DMS153 treated with DMSO at 0.1 percent for 48 hours (cell line): ENCODE data around the gene C16orf86.
"Not testable (repeated sequence)": the region's sequence is repeated elsewhere in the genome, so short reads cannot be mapped to it uniquely, and the experiment has no call there.

Experiments
- DNase-seq: peaks from one replicate; lab custom pipeline; 2025; ENCODE audit not compliant: unreplicated experiment; lab: John Stamatoyannopoulos, UW

Gene C16orf86

DNA sequence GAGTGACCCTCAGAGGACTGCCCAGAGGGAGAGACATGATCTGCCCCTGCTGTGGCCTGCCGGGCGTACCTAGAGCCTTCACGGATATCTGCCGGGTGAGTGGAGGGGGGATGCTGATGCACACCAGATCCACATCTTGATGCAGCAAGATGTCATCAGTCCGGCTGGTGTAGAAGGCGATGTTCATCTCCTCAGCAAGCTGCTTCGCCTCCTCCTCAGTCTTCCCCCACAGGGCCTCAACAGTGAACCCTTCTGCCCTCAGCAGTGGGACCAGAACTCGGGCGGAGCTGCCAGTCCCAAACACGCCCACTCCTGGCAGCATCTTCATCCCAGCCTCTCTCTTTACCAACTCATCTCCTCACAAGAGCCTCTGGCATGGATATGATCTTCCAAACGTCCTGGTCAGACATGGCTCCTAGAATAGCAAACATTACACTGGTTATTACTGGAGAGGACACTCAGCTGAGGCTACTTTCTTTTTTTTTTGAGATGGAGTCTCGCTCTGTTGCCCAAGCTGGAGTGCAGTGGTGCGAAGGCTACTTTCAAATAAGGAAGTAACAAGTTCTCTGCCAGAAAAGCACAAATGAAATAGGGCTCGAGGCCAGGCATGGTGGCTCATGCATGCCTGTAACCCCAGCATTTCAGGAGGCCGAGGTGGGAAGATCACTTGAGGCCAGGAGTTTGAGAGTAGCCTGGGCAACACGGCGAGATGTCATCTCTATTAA, 18.9 kb downstream of the C16orf86 start:
- DNase-seq = no peak

DNA sequence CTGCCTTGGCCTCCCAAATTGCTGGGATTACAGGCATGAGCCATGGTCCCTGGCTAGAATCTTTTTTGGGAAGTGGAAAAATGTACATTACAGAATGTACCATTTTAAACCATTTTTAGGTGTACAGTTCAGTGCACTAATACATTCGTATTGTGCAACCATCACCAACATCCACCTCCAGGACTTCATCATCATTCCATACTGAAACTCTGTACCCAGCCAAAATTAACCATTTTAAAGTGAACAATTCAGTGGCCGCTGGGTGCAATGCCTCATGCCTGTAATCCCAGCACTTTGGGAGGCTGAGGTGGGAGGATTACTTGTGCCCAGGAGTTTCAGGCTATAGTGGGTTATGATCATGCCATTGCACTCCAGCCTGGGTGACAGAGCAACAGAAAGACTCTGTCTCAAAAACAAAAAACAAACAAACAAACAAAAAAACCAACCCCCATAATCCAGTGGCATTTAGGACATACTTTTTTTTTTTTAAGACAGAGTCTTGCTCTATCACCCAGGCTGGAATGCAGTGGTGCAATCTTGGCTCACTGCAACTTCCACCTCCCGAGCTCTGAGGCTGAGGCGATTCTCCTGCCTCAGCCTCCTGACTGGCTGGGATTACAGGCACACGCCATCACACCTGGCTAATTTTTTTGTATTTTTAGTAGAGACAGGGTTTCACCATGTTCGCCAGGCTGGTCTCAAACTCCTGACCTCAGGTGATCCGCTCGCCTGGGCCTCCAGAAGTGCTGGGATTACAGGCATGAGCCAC, 27.1 kb downstream of the C16orf86 start:
- not testable (repeated sequence) for DNase-seq

DNA sequence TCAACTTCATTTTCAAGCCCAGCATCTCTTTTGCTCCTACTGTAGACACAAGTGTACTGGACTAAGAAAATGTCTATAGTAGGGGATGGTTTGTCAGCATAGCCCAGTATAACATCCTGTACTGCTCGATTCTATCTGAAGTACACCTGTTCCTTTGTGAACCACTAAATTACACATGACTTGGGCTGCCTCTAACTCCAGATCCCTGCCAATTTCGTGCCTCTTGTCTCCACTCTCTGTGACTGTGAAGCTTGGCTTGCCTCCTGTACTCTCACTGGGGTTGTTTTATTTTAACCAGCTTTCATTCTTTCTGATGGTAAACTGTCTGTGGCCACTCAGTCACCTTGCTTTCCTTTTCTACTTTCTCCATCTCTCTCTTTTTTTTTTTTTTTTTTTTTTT, 28.0 kb downstream of the C16orf86 start:
- DNase-seq = no peak

DNA sequence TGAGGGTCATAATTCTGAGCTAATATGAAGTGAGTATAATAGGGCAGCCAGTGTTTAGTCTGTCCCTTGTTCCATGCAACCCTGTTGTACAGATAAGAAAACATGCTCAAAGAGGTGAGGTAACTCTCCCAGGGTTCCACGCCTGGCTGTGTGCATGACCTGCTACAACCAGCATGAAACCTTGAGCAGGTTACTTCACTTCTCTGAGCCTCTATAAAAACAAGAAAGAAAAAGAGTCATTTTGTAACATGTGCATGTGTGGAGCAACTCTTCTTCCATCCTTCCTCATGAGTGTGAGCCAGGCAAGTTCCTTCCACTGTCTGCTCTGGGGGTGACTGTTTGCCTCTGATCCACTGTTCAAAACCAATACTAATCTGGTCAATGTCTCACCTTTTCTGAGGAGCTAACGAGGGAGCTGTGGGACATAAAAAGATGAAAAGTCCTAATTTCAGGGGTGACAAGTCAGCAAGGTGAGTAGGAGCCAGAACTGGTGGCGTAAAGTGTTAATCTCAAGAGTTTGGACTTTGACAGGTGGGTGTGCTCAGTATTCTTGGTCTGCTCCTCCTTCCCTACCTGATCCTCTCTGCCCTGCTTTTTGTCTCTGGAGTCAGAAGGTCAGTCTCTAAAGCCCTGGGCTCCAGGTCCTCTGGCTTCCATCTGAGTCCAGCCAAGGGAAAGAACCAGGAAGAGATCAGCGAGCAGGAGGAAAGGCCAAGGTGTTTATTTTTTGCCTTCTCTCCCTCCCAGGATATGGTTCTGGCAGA, 31.0 kb downstream of the C16orf86 start:
- DNase-seq = no peak

GRCh38 chr16:67699265-67699664, 32.7 kb downstream of the C16orf86 start:
- no peak for DNase-seq

- no peak for DNase-seq
Observed at GRCh38 chr16:67701420-67701819, 34.8 kb downstream of the C16orf86 start.

DNA sequence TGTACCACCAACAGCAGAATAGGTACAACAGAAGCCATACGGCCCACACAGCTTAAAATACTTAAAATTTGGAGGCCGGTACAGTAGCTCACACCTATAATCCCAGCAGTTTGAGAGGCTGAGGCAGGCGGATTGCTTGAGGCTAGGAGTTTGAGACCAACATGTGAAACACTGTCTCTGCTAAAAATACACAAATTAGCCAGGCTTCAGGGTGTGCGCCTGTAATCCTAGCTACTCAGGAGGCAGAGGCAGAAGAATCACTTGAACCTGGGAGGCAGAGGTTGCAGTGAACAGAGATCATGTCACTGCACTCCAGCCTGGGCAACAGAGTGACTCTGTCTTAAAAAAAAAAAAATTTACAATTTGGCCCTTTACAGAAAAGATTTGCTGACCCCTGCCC, 35.5 kb downstream of the C16orf86 start:
- no peak for DNase-seq

DNA sequence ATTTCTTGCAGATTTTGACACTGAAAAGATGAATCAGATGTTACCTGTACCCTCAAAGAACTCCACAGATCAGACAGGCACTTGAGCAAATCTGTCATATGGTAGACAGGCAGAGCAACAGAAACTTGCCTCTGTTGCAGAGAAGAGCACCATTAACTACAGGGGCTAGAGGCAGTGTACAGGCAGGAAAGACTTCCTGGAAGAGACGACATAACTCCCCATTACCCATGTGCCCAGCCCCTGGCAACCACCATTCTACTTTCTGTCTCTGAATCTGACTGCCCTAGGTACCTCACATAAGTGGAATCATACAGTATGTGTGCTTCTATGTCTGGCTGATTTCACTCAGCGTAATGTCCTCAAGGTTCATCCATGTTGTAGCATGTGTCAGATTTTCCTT, 37.0 kb downstream of the C16orf86 start:
- DNase-seq = no peak

DNA sequence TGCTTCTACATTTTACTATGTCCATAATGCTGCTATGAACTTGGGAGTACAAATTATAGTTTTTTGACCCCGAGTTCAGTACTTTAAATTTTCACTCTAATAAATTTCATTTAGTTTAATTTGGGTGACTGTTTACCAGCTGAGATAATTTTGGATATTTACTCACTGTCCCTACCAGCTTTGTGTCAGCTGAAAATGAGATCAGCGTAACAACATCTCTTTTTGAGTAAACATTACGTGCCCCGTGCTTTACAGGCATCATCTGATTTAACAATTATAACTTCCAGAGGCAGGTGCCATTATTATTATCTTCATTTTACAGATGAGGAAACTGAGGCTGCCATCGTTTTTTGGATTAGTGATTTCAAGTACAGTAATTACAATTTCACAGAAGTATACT, 37.5 kb downstream of the C16orf86 start:
- DNase-seq = no peak

GRCh38 chr16:67707210-67707609, 40.6 kb downstream of the C16orf86 start:
- no peak for DNase-seq

GRCh38 chr16:67707790-67708189, 41.2 kb downstream of the C16orf86 start:
- DNase-seq = no peak

- no peak for DNase-seq
Observed at GRCh38 chr16:67708368-67708771, 41.8 kb downstream of the C16orf86 start.

- no peak for DNase-seq
Observed at GRCh38 chr16:67709050-67709449, 42.4 kb downstream of the C16orf86 start.

DNA sequence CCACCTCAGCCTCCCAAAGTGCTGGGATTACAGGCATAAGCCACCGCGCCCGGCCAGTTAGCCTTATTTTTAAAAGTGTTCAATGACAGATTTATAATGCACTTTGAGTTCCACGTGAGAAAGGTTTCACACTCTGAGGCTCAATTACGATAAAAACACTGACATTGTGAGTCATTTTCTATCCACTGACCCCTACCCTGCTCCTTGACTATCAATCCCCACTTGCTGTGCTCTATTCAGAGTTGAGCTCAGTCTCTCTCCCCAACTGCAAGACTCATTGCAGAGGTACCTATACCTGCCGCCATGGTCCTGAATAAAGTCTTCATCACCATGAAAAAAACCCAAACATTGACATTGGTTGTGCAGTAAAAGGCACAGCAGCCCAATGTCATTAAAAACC, 44.0 kb downstream of the C16orf86 start:
- DNase-seq = no peak

GRCh38 chr16:67713647-67714273, 47.1 kb downstream of the C16orf86 start:
- no peak for DNase-seq

DNA sequence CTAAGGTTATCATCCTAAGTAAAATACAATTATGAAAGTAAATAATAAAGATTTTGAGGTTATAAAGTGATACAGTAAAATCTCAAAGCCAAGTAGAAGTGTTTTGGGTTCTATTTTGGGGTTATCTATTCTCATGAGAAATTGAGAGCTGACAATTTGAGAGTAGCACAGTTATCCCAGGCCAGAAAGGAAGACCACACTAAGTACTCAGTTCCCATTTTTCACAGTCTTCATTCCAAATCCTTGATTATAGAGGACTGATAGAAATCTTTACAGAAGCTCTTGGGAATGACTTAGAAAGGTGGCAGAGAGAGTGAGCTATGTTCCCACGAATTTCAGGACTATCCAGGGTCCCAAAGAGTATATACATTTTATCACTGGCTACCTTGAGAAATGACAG, 47.9 kb downstream of the C16orf86 start:
- DNase-seq = no peak

GRCh38 chr16:67716097-67716496, 49.5 kb downstream of the C16orf86 start:
- no peak for DNase-seq
